Mesenteric fat pad (tissue), 1 donor: Measurements from ENCODE around the gene CDK5. TPM values are rescaled to one million over a fixed set of nuclear protein-coding genes. Genes with fewer than 3 reads are reported as not detected.

Experiments used
- DNase-seq: peaks from one replicate; pipeline ENCODE4 v3.0.0-alpha.2; 2020; ENCODE audit warnings: low spot score
- long read RNA-seq: library from polyadenylated mRNA; unstranded; transcript quantifications from one replicate; pipeline ENCODE4 v2.0.0, GENCODE V29; 2020
- total RNA-seq: library from RNA; stranded (reverse); fragmentation: NEBNext Ultra II Directional; extraction: Animal tissue kit (Norgen Biotek cat#: 25700); gene quantifications from one replicate; pipeline ENCODE4 v1.2.1, GENCODE V29; 2021
- donor health status: DM: yes; HTN: yes; CAD: no.

The CDK5 gene
- total RNA-seq, result 7.3 TPM
- long read RNA-seq, transcript CDK5-204 (12 exons, 1,758 nt), result major isoform, 13 of 13 reads
- long read RNA-seq, partial matches to known transcripts, result 0 of 13 reads
- long read RNA-seq, other reads (novel, unspliced or antisense), result 0 of 13 reads

DNA sequence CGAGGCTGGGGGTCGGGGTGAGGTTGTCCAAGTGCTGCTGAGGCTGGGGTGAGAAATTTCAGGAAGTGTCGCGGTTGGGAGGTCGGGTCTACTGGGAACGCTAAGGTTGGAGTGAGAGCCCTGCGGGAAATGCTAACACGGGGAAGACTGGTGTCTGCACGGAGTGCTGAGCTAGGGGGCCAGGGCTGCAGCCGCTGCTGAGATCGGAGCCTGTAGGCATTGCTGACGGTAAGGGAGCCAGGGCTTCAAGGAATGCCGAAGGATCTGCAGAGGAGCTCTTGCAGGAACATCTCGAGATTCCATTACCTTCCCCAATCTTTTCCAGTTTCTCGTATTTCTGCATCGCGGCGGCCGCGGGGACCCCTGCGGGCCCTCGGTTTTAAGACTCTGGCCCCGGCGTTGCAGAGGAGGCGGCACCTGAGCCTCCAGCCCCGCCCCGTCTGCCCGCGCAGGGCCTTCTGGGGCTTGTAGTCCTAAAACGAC, at the start of gene CDK5:
TSS of gene CDK5 (minus strand) at position 392 of the 483 bp plus-strand sequence. CDS start at position 343, 49 bp downstream.
- no peak for DNase-seq

DNA sequence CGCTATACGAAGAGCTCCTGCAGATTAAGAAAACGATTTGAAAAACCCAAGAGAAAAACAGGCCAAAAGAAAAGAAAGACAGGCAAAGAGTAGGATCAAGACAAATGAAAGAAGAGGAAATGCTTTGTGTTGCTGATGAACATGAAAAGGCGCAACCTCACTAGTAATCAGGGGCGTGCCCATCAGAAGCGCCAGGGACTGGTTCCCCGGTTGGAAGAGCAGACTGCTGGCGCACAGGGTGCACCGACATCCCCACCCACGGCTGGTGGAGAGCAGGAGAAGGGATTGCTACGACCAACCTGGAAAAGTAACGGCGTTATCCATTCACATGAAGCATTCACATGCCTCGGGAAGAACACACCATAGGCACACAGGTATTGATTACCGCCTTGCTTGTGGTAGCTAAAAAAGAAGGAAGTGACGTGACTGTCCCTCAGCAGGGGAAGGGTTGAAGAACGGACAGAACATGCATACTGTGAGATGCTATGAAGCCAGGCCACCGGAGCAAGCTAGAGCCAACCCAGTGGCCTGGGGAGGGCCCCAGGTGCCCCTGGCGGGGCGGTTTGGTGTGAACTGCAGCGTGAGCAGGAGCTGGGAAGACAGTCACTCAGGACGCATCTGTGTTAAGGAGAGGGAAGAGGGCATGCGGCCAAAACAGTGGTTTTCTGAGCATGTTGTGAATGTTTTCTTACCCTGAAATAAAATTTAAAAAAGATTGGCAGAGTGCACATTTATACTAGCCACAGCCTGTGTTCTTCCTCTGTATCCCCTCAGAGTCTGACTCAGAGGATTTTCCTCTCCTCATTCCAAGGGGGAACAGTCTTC, 46.9 kb upstream of the CDK5 start:
- DNase-seq, result no peak

DNA sequence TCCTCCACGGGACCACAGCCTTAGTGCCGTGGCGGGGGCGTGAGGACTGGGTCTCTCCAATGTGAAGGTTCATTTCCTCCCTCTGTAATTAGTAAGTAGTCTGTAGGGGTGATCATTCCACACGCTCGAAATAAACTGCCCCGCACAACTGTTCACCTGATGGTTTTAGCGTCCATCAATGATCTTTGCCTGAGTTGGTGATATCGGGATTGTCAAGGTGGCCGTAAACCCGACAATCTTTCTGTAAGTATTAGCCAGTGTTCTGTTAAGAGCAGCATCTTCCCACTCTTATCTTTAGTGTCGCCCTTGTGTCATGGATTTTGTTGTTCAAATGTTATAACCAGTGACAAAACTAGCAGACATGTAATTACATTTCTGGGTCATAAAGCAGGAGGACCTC, 46.3 kb upstream of the CDK5 start:
- DNase-seq, result no peak

DNA sequence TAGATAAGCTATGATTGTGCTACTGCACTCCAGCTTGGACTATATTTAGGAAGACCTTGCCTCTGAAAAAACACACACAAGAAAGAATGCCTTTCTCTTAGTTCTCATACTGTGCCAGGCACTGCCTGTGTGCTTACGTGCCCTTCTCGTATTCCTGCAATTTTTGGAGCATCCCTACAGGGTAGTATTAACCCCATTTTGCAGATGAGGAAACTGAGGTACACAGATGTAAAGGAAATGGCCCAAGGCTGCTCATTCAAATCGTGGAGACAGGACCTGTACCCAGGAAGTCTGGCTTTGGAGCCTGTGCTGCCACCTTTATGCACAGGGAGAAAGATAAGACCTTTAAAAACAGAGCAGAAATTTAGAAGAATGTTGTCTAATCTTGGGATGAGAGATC, 45.3 kb upstream of the CDK5 start:
- DNase-seq, result no peak

DNA sequence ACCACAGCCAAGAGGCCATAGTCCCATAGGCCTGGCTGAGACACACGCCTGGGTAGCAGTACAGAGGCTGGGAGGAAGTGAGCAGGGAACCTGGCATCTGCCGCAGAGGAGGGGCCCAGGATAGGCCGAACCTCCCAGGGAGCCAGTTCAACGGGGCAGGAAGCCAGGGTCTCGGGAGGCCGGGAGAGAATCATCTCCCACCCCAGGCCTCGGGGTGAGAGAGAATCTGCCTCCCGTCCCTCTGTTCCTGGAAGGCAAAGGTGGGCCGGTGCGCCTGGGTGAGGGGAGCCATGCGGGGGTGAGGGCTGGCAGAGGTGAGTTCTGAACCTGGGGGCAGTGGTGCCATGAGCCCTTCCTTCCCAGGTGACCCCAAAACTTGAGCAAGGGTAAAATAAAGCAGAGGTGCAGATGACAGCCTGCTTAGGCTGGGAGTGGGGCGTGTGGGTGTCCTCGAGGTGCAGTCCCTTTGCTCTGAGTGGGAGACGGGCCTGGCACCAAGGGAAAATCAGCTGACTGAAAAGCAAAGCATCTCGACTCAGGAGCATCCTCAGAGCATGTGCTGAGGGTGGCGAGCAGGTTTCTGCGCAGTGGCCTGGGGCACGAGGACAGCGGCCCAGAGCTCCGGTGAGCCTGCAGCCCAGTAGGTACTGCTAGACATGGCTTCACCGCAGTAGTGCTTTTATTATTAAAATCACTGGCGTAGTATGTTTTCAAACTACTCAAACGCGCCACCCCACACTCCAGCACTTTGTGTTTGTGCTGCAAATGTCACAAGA, 44.1 kb upstream of the CDK5 start:
- DNase-seq, result no peak

DNA sequence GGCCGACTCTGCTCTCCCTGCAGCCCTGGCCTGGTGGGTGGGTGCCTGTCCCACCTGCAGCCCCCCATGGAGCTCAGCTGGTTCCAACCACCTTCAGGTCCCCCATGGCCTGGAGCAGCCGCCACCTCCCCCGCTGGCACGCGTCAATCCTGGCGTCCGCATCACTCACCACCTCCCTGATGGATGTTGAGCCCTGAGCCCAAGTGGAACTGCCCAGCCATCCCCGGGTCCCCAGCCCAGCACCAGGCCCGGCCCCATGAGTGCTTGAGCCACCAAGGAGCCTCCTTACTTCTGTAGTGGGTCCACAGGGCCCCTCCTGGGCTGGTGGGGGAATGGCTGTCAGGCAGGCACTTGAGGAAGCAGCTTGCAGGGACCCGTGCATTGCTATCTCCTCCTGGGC, 43.2 kb upstream of the CDK5 start:
- no peak for DNase-seq

DNA sequence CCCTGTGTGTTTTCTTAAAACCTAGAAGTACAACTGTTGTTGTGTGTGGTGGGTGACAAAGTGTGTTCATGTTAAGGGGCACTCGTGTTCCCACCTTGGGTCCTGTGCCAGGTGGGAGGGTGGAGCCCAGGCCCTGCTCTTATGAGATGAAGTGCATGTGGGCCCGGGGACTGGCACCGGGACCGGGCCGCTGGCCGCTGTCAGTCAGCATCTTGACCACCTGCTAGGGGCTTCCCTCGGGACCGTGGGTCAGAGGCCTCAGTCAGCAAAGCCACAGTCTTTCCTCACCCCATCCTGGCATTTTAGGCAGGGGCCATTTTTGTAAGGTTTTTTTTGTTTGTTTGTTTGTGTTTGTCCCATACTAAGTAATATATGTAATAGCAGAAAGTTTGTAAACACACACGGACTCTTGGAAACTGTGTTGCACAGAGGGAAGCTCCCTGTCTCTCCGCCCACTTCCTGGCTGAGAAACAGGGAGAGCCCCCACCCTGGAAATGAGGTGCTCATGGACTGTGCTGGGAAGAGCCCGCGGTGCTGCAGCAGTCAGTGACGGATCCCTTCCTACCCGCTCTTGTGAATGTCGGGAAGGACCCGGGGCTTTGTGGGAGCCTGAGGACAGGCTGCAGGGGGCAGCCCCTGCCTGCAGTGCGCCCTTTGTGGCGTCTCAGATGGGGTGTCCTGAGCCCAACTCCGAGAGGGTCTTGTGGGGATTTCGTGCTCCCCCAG, 42.0 kb upstream of the CDK5 start:
- no peak for DNase-seq

DNA sequence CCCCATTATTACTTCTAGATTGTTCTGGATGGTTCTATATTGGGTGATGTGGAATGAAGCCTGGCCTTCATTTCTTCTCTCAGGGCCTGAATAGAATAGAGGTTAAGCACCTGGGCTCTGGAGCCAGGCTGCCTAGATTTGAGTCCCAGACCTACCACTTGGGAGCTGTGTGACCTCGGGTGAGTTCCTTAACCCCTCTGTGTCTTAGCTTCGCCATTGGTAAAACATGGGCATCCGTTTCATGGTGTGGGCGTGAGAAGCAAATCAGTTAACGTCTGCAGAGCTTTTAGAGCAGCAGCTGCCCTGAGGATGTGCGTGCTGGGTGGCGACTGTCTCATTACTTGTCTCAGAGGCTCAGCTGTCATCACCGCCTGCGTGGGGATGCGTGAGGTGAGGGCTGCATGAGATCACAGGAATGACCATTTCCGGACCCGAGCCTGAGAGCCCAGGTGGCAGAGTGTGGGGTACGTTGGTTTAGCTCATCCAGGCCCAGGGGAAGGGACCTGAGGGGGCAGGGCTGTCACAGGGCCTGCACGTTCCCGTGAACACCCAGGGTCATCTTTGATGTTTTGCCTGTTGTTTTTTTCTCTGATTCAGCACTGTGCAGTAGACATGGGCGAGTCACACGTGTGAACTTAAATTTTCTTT, 38.3 kb upstream of the CDK5 start:
- no peak for DNase-seq

DNA sequence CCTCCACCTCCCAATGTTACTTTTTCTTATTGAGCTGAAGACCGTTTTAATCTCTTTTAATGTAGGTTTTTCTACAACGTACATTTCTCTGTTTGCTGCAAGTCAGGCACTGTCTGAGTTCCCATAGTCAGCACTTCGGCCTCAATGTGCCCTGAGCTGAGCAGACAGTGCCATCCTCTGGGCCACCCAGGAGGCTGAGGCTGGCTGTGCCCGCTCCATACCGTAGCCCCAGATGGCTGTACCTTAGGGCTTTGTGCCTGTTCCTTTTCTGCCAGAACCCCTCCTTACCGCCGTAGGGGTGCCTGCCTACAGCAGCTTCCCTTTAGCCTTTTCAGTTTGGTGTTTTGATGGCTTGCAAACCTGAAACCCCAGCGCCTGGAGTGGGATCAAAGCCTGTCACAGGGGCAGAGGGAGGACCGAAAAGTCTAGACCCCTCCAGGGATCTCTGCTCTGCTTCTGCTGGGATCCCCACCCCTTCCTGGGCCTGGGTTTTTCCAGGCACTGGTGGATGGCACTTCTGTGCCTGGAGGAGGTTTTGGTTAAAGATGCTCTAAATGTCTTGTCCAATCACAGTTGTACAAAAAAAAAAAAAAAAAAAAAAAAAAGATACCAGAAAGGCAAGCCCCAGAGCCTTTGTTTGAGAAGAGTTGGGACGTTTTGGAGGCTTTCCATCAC, 37.6 kb upstream of the CDK5 start:
- DNase-seq, result no peak

DNA sequence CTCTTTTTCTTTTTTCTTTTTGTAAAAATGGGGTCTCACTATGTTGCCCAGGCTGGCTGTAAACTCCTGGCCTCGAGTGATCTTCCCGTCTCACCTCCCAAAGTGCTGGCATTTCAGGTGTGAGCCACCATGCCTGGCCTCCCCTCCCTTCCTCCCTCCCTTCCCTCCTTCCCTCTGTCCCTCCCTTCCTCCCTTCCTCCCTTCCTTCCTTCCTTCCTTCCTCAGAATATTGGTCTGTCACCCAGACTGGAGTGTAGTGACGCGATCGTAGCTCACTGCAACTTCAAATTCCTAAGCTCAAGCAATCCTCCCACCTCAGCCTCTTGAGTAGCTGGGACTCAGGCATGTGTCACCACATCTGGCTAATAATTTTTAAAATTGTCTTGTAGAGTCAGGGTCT, 37.0 kb upstream of the CDK5 start:
- DNase-seq, result no peak

DNA sequence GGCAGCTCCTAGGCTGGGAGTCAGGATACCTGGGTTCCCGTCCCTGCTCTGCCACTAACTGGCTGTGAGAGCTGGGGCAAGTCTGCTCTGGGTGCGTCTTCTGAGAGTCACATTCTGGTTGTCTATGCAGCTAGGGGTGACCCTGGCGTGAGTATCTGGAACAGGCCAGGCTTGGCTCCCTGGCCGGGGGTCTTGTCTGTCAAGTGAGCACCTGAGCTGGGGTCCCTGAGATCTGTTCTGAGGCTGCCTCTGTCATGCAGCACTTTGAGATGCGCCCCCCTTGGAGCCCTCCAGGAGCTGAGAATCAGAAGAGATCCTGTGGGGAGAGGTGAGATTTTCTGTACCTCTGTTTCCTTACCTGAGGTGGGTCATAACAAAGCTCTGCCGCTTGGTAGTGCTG, 36.1 kb upstream of the CDK5 start:
- DNase-seq, result no peak

DNA sequence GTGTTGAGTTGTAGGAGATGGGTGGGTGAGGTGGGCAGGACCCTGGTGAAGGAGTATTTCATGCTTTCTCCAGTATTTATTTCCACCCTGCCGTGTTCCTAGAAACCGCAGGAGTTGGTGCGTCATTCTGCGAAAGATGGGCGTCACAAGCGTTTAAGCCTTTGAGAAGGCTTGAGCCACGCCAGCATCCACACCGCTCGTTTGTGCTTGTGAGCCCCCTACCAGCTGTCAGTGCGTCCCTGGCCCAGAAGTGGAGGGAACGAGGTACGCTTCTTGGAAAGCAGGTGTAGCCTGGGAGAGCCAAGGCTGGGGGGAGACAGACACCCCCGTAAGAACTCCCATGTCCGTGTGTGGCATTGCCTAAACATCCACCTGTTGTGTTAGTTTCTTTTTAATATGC, 34.3 kb upstream of the CDK5 start:
- DNase-seq, result no peak

DNA sequence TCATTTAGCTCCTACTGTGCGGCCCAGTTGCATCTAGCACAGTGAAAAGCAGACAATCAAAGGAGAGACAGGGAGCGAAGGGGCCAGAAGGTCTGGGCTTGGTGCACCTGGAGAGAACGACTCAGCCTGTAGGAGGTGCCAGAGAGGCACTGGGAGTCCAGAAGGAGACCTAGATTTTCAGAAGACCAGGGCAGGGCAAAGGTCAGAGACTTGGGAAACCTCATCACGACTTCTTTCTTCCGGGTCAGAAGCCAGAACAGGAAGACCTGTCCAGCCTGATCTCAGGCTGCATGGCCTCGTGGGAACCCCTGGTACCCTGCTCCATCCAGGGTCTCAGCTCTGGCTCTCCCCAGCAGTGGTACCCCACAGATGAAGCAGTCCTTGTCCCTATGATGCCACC, 33.7 kb upstream of the CDK5 start:
- no peak for DNase-seq

DNA sequence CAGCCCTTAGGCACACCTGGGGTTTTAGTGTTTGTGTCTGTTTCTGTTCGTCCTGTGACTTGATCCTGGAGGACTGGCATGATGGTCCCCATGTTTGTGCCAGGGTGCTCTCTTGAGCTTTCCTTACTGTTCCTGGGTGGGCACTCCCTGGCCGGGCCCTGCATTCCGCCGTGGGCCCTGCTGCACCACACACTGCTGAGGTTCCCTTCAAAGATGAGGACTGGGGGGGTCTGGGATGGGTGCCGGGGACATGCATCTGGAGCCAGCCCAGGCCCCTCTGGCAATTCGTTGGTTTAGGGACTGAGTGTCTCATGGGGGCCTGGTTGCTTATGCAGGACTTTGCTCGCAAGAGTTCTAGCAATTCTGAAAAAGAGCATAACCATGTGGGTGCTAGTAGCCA, 33.3 kb upstream of the CDK5 start:
- DNase-seq, result no peak

DNA sequence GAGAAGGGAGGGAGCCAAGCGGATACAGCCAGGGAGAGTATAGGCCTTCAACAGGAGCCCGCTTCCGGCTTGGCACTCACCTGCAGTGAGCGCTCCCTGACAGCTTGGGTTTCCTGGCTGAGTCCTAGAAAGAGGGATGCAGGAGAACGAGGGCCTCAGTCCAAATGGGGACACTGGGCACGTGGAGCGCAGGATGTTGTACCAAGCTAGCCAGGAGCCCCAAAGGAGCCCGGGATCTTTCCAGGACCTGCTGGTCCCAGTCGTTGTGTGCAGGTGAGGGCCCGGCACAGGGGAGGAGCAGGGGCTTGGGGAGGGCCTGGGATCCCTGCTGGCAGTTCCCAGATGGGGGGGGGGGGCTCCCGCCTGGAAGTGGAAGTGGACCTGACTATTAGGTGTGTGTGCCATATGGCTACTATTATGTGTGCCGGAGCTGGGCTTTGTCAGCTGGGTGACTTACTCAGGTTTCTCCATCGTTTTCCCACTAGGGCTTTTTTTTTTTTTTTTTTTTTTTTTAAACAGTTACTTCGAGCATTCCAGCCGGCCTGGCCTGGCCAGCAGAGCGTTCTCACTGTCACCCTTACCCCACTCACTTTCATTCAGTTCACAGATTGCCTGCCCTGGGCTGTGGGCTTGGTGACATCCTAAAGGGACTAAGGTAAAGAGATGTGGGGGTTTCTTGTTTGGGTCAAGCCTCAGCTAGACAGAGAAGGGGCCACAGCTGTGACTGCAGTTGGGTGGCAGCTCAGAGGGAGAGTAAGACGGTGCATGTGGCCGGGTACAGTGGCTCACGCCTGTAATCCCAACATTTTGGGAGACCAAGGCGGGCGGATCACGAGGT, 32.4 kb upstream of the CDK5 start:
- DNase-seq, result no peak

DNA sequence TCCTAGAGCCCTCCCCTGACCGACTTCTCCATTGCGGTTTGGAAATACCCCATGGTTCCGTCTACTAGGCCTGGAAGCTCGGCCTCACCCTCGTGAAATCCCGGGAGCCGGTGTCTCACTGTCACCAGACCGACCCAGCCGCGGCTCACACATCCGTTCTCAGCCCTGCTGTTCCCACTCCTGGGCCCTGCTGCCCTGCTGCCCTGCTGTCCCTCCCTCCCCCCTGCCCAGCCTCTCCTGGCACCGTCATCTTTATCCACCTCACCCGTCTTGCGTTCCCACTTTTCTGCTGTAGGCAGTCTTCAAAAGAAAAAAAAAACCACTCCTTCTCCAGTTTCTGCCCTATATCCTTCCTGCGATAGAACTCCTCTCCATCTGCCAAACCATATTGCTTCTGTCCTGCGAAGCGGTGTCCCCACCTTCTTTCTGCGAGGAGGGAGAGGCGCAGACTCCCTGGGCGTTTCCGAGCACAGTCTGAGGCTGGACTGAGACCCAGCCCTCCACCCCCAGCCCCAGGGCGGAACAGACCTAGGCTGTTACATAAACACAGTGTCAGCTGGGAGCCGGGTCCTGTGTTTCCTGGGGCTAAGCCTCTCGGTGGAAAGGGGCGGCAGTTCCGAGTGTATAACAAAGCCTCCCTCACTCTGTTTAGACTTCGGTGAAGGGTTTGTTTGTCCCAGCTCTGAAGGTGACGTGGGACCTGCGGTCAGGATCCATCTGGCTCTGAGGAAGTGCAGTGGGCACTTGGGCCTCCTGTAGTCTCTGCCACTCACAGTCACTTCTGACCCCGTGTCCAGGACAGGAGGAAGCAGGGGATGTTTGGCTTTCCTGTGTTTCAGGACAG, 31.4 kb upstream of the CDK5 start:
- peak; percentile 93 for DNase-seq

DNA sequence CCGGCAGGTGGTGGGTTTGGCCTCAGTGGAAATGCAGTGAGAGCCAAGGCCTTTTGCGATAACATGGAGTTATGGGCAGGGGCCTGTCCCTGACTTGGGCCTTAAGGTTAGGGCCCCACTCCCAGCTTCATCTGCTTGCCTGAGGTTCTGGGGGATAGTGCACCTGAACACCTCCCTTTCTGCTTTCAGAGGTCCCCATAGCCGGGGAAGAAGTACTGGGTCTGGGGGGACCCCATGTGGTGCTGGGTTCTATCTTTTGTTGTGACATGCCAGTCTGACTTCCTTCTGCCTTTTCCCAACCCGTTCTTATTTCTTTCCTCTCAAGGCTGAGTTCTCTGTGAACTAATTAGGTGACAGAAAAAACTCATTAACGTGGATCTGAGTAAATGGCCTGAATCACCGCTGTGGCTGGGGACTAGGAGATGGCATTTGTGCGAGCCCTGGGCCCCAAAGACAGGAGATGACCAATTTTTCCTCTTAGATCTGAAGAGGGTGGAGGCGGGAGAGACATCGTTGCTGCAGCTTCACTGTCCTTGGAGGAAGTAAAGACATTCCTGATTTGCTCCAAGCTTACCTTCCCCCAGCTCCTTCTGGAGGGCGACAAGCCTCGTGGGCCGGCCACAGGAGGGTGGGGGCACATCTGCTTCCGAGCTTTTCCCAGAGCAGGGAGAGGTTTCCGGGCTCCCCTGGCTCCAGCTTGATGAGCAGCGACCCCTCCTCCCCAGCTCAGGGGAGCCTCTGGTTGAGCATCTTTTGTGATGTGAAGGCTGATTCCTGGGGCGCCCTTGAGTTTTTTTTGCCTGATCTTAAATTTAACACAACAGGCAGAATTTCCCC, 30.5 kb upstream of the CDK5 start:
- DNase-seq, result no peak
